GM18868 (cell line): Measurements from ENCODE around the gene ACSF3.

ENCODE experiments used
- ATAC-seq: cut with Tn5 transposase; IDR thresholded peaks from one replicate; pipeline ENCODE4 v1.9.1; 2021; ENCODE audit warnings: mild to moderate bottlenecking, moderate library complexity; ENCODE audit not compliant: unreplicated experiment

Gene ACSF3

GRCh38 chr16:89108416-89108815 lies 14.8 kb downstream of the ACSF3 start:
- ATAC-seq: no peak

- no peak for ATAC-seq
These were observed 17.0 kb downstream of the ACSF3 start for GRCh38 chr16:89110641-89111040.

DNA sequence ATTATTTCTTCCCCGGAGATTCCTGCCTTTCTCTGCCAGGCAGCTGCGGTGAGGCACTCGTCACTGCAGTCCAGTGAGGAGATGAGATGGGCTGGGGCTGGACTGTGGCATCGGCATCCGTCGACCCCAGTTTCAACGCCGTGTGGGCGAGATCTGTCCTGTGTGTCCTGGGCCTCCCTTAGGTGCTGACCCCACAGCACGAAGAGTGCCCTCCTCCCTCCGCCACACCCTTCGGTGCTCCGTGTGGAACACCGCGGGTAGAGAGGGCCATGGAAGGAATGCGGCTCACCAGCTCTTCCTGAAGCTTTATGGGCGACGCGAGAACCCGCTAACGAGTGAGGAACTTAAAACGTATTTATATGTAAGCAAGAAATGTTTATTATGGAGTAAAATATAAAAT lies 17.6 kb downstream of the ACSF3 start:
- no peak for ATAC-seq

DNA sequence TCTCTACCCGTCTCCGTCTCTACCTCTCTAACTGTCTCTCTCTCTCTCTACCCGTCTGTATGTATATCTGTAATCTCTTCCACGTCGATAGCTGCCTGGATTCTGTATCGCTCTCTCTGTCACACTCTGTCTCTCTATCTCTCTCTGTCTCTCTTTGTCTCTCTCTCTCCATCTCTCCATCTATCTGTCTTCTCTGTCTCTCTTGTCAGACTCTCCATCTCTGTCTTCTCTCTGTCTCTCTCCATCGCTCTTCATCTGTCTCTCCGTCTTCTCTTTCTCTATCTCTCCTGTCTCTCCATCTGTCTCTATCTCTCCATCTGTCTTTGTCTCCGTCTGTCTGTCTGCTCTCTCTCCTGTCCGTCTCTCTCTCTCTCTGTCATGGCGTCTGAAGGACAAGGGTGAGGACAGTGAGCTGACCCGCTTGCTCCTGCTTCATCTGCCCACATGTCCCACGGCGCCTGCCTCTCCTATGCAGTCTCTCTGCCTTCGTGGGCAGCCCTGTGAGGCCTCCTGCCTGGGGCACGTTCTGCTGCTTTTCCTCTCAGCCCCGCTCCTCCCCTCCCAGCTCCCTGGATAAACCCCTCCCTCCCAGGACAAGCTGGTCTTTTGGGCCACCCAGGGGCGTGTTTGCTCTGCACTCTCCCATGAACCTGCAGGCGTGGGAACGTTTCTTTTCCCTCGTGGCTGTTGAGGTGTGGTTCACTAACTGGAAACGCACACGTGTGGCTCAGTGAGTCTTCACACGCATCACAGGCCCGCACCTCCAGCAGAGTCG lies 18.9 kb downstream of the ACSF3 start:
- no peak for ATAC-seq

- no peak for ATAC-seq
These were observed 19.5 kb downstream of the ACSF3 start for GRCh38 chr16:89113152-89113547.

DNA sequence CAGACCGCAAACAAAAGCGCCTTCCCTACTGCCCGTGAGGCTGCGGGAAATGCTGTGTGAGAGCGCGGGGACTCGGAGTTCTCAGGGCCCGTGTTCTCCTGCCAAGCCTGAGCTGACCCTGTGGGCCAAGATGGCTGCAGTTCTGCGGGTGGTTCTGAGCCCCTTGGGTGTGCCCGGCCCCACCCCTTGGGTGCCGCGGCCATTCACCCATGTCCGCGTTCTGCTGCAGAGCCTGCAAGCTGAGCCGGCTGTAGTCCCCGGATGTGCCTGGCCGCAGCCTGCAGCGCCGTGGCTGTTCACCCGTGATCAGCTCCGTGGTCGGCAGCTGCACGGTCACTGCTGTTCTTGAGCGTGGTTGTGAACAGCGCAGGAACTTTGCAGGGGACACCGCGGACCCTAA lies 20.0 kb downstream of the ACSF3 start:
- no peak for ATAC-seq

DNA sequence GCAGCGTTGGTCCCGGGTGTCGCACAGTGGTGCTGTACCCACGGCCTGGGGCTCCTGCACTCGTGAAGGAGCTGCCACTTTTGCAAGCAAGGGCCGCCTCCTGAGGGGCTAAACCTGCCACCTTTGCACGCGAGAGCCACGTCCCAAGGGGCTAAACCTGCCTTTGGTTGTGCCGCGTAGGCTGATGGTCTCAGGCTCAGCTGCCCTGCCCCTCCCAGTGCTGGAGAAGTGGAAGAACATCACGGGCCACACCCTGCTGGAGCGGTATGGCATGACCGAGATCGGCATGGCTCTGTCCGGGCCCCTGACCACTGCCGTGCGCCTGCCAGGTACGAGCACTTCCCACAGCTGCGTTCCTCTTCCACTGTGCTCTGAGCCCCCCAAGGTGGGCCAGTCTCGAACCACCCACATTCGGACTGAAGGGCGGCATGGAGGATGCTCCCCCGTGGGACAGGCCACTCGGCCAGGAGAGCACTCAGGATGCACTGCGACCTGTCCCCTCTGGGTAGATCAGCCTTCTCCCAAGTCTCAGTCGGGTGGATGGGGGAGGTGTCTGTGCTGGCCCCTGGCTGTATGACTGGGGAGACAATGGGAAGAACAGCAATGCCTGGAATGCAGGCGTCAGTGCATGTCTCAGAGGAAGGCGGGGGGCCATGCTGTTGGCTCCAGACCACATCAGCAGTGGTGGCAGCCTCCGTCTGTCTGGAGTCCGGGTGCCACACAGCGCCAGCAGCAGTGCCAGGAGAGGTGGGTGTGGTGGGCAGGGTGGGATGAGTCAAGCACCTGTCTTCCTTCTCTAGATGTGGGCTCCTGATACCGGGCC lies 20.7 kb downstream of the ACSF3 start:
- no peak for ATAC-seq

GRCh38 chr16:89115216-89115861 lies 21.7 kb downstream of the ACSF3 start:
- ATAC-seq: peak; percentile 82

DNA sequence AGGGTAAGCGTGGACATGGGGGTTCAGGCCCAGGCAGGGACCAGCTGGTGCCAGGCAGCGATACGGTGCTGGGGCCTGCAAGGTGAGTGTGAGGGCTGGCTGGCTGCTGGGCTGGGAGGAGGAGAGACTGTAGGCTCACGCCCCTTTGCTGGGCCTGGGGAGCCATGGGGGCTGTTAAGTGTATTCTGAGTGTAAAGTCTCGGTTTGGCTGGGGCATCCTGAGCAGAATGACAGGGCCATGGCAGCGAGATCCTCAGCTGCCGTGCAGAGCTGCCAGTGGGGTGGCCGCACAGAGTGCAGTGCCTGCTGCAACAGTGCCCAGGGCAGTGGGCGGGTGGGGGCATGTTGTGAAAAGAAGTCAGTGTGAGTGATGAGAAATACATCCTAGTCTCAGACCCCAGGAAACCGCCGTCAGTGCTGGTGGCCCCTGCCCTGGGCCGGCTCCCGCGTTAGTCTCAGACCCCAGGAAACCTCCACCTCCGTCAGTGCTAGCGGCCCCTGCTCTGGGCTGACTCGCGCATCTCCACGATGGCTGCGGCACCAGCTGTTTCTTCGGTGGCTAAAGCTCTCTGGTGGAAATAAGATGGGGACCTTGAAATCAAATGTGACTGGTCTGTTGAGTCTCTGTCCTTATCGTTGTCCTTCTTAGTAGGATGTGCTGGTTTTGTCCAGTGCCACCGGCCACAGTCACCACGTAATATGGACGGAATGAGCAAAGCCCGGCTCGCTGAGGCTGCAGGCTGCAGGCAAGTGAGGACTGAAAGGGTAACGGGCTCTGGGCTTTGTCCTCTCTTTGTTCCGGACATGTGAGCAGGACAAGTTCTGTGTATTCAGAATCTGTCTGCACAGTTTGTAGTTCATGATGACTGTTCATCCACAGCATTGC lies 22.9 kb downstream of the ACSF3 start:
- ATAC-seq: no peak

DNA sequence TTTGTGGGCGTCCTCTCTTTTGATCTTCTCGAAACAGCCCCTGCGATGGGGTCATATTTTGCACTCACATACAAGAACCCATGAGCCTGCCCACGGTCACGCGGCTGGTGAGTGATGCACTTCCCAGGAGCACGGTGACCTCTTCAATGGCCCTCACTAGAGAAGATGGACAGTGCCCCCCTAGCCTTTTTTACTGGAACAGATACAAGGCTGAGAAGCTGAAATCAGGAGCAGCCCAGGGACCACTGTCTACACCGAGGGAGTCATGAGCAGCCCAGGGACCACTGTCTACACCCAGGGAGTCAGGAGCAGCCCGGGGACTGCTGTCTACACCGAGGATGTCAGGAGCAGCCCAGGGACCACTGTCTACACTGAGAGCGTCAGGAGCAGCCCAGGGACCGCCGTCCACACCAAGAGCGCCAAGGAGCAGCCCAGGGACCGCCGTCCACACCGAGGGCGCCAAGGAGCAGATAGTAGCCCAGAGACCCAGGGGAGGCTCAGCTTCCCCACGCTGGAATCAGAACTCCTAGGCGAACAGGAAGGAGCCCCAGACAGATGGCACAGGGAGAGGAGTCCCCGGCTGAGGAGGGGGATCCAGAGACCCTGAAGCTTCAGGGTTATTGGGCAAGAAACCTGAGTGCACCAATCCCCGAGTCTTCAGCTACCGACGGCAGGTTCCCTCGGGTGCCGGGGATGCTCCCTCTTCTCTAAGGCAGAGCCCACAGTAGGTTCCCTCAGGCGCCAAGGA lies 23.7 kb downstream of the ACSF3 start:
- ATAC-seq: no peak

- no peak for ATAC-seq
These were observed 24.3 kb downstream of the ACSF3 start for GRCh38 chr16:89117975-89118289.

DNA sequence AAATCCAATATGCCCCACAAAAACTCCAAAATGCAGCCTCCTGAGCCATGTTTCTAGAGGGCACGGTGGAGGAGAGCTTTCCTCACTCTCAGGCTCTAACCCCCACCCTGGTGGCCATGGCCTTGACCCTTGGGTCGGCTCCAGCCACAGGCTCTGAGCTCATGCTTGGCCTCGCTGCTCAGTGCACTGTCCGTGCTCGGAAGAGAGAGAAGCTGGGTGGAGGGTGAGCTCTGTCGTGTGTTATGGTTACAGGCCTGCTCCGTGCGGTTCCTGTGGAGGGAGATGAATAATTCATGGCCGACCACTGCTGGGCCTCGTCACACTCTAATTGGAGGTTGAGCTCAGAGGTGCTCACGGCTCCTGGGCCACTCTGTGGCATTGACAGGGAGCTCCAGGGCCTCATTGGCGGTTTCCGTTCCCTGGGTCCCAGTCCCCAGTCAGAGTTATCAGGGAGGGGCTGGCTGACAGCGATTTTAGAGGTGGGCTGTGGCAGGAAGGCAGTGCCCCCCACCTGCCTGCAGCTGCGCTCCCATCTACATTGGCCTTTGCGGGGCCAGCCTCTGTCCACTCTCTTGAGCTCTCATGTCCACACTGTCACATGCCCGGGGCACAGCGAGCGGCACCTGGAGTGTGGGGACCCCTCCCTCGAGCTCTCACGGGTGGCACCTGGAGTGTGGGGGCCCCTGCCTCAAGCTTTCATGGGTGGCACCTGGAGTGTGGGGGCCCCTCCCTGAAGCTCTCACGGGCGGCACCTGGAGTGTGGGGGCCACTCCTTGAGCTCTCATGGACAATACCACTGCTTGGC lies 24.9 kb downstream of the ACSF3 start:
- no peak for ATAC-seq

DNA sequence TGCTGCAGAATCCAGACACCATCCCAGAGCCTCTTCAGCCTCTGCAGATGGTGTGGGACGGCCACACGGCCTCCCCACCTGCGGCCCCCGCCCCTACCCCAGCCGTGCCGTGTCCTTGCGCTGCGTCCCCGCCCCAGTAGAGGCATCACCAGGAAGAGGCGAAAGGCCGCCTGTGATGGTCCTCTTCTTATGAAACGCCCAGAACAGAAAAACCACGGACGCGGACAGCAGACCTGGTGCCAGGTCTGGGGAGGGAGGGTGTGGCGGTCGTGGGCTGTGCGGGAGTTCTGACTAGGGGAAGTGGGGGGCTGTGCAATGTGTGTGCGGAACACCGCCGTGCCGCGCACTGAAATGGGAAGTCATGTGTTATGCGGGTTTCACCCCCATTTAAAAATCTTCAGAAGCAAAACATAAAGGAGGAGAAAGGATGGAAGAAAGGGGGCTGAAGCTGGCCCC lies 25.5 kb downstream of the ACSF3 start:
- ATAC-seq: no peak

DNA sequence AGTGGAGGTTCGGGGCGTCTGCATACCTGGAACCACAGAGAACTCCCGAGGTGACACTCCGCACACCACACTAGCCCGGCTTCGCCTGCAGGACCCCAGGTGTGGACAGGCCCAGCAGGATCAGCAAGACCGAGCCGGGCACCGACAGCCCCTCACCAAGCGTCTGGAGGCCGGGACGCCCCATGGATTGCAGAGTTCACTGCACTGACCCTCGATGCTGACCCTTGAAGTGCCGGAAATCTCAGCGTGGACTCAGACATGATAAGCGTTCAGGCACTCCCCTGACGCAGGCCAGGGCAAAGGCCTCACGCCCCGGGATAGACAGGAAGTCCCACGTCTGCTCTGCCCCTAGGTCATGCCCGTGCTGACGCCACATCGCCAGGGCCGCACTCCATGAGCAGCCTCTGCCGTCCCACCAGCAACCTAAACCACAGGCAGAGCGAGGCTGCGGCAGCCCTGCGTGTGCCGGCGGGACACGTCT lies 26.0 kb downstream of the ACSF3 start:
- ATAC-seq: no peak

DNA sequence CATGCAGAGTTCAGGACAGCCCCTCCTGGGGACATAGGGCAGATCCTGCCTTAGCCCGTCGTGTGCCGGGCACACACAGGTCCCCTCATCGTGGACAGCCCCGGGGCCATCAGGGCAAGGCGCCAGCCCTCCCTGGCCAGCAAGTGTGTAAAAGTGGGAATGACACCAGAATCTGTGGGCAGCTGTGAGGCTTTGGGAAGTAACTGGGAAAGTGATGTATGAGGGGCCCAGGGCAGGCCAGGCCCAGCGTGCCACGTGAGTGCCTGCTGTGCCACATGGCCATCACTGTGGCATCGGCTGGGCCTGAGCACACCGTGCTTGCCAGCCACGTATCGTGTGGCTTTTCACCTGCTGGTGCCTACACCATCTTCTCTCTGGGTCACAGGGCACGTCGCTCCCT lies 26.6 kb downstream of the ACSF3 start:
- ATAC-seq: no peak

GRCh38 chr16:89120921-89121351 lies 27.3 kb downstream of the ACSF3 start:
- ATAC-seq: no peak

- ATAC-seq: no peak
These were observed 28.2 kb downstream of the ACSF3 start for GRCh38 chr16:89121691-89122321.

DNA sequence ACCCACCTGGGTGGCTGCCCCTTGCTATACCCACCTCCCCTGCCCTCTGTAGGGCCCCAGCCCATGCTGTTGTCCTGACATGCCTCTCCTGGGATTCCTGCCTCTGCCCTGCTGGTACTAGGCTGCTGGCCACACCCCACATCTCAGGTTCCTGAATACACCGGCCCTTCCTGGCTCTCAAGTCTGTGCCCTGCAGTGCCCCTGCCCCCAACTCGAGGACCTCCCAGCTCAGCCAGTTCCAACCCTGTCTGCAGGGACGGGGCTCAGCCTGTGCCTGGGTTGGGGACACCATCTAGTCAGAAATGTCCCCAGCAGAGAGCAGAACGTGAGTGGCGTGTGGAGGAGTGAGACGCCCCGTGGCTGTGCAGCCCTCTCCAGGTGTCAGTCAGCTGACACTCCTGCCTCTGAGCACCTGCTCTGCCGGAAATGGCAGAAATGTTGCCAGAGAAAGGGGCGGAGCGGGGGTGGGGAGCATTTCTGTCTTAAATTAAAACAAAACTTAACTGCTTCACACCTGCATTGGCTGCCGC lies 28.7 kb downstream of the ACSF3 start:
- ATAC-seq: no peak
